HepG2 (cell line): ENCODE data around the gene NARS2. TPM values are rescaled to one million over a fixed set of nuclear protein-coding genes. Genes with fewer than 3 reads are reported as not detected.

Experiments
- DPF2 ChIP-seq: sonication (generic); formaldehyde crosslinking; IDR thresholded peaks from 2 replicates; pipeline ENCODE4 v1.4.0; 2020; ENCODE audit warnings: mild to moderate bottlenecking, low read depth, missing genetic modification reagents, borderline replicate concordance
- ELF1 ChIP-seq: sonication (generic); formaldehyde crosslinking; IDR thresholded peaks from 2 replicates; pipeline ENCODE4 v1.4.0; 2020; ENCODE audit warnings: missing genetic modification reagents
- ELF3 ChIP-seq: IDR thresholded peaks from 2 replicates; pipeline ENCODE4 v1.6.1; 2016; ENCODE audit warnings: missing genetic modification reagents, missing compliant biosample characterization
- HNF1A ChIP-seq, 2 experiments: sonication (generic) in 1 of 2; formaldehyde crosslinking in 1 of 2; IDR thresholded peaks; 2 replicates each; pipeline versions ENCODE4 v1.4.0 to v1.6.1; 2016 to 2020; ENCODE audit warnings: borderline replicate concordance in 1 of 2, low read depth in 1 of 2, mild to moderate bottlenecking in 1 of 2, missing genetic modification reagents in 1 of 2
- IRF2 ChIP-seq: IDR thresholded peaks from 2 replicates; pipeline ENCODE4 v1.6.1; 2018; ENCODE audit warnings: missing genetic modification reagents, missing compliant biosample characterization
- JUNB ChIP-seq: sonication (generic); formaldehyde crosslinking; IDR thresholded peaks from 2 replicates; pipeline ENCODE4 v1.8.0; 2022; ENCODE audit warnings: missing genetic modification reagents, mild to moderate bottlenecking, borderline replicate concordance
- JUND ChIP-seq: sonication (generic); formaldehyde crosslinking; IDR thresholded peaks from 2 replicates; pipeline ENCODE4 v1.8.0; 2022; ENCODE audit warnings: mild to moderate bottlenecking, missing genetic modification reagents
- KDM6A ChIP-seq: IDR thresholded peaks from 2 replicates; pipeline ENCODE4 v1.6.1; 2016; ENCODE audit warnings: low read depth
- KLF11 ChIP-seq: IDR thresholded peaks from 2 replicates; pipeline ENCODE4 v1.6.1; 2016; ENCODE audit warnings: missing compliant biosample characterization
- NAIF1 ChIP-seq: sonication (generic); formaldehyde crosslinking; IDR thresholded peaks from 2 replicates; pipeline ENCODE4 v1.5.0; 2020; ENCODE audit warnings: mild to moderate bottlenecking, missing genetic modification reagents, borderline replicate concordance
- NCOR1 ChIP-seq: fragments of 200-600 bp; sonication (generic); IDR thresholded peaks from 2 replicates; pipeline ENCODE4 v1.7.0; 2017; ENCODE audit warnings: antibody characterized with exemption, low read length, borderline replicate concordance
- SP5 ChIP-seq: IDR thresholded peaks from 2 replicates; pipeline ENCODE4 v1.6.1; 2016; ENCODE audit warnings: low read depth, borderline replicate concordance
- TBX2 ChIP-seq: sonication (generic); formaldehyde crosslinking; IDR thresholded peaks from 2 replicates; pipeline ENCODE4 v1.5.0; 2020; ENCODE audit warnings: missing genetic modification reagents, mild to moderate bottlenecking, borderline replicate concordance
- ZKSCAN8 ChIP-seq: IDR thresholded peaks from 2 replicates; pipeline ENCODE4 v1.6.1; 2016; ENCODE audit warnings: borderline replicate concordance, missing genetic modification reagents, missing compliant biosample characterization
- ZNF264 ChIP-seq: sonication (generic); formaldehyde crosslinking; IDR thresholded peaks from 2 replicates; pipeline ENCODE4 v1.4.0; 2020; ENCODE audit warnings: missing genetic modification reagents
- ZNF331 ChIP-seq: sonication (generic); formaldehyde crosslinking; IDR thresholded peaks from 2 replicates; pipeline ENCODE4 v1.4.0; 2020; ENCODE audit warnings: missing genetic modification reagents
- ZNF614 ChIP-seq: IDR thresholded peaks from 2 replicates; pipeline ENCODE4 v1.6.1; 2018; ENCODE audit warnings: missing biosample characterization, missing genetic modification reagents, inconsistent platforms, borderline replicate concordance
- polyA plus RNA-seq, 8 experiments: library from polyadenylated mRNA; depleted of rRNA in 3 of 8; stranded (reverse) in 7 of 8; unstranded in 1 of 8; fragments of >200 nt; fragmentation: Illumina TruSeq in 4 of 8; extraction: Trizol in 4 of 8; gene quantifications; 2 replicates each; pipeline versions ENCODE4 v1.2.1 to v1.2.3, GENCODE V29; 2011 to 2016; ENCODE audit warnings: low read depth in 4 of 8, missing spikeins in 1 of 8, mixed read lengths in 1 of 8; ENCODE audit not compliant: insufficient read depth in 1 of 8
- total RNA-seq, 5 experiments: library from RNA; depleted of rRNA; stranded (reverse); fragments of >200 nt; fragmentation: Illumina TruSeq; extraction: Trizol; gene quantifications; 2 replicates each; pipeline ENCODE4 v1.2.3, GENCODE V29; 2016; ENCODE audit warnings: low read depth in 1 of 5
- TF ChIP-seq, protein P1 (sequence below): sonication (generic); formaldehyde crosslinking; IDR thresholded peaks from 2 replicates; pipeline ENCODE4 v1.5.1; 2020; ENCODE audit warnings: mild to moderate bottlenecking, missing genetic modification reagents, borderline replicate concordance
- TF ChIP-seq, protein P2 (sequence below): sonication (generic); formaldehyde crosslinking; IDR thresholded peaks from 2 replicates; pipeline ENCODE4 v1.4.0; 2020; ENCODE audit warnings: missing genetic modification reagents, borderline replicate concordance

NARS2 gene
- total and polyA plus RNA-seq, 2 of the 13 experiments (the other 11 are each of a cell fraction or from before 2014, with no cell fraction given): 45.9 to 65.0 TPM

GRCh38 chr11:78601066-78601465, 26.4 kb upstream of the NARS2 start (continued):
- TF ChIP-seq DPF2 (CRISPR knock-in tag): peak; percentile 88
- peak; percentile 57; the same call in 1 of the 2 replicates for TF ChIP-seq ZNF331 (CRISPR knock-in tag)
- TF ChIP-seq JUNB (CRISPR knock-in tag): peak; percentile 56; the same call in 1 of the 2 replicates
- TF ChIP-seq, protein P1, sequence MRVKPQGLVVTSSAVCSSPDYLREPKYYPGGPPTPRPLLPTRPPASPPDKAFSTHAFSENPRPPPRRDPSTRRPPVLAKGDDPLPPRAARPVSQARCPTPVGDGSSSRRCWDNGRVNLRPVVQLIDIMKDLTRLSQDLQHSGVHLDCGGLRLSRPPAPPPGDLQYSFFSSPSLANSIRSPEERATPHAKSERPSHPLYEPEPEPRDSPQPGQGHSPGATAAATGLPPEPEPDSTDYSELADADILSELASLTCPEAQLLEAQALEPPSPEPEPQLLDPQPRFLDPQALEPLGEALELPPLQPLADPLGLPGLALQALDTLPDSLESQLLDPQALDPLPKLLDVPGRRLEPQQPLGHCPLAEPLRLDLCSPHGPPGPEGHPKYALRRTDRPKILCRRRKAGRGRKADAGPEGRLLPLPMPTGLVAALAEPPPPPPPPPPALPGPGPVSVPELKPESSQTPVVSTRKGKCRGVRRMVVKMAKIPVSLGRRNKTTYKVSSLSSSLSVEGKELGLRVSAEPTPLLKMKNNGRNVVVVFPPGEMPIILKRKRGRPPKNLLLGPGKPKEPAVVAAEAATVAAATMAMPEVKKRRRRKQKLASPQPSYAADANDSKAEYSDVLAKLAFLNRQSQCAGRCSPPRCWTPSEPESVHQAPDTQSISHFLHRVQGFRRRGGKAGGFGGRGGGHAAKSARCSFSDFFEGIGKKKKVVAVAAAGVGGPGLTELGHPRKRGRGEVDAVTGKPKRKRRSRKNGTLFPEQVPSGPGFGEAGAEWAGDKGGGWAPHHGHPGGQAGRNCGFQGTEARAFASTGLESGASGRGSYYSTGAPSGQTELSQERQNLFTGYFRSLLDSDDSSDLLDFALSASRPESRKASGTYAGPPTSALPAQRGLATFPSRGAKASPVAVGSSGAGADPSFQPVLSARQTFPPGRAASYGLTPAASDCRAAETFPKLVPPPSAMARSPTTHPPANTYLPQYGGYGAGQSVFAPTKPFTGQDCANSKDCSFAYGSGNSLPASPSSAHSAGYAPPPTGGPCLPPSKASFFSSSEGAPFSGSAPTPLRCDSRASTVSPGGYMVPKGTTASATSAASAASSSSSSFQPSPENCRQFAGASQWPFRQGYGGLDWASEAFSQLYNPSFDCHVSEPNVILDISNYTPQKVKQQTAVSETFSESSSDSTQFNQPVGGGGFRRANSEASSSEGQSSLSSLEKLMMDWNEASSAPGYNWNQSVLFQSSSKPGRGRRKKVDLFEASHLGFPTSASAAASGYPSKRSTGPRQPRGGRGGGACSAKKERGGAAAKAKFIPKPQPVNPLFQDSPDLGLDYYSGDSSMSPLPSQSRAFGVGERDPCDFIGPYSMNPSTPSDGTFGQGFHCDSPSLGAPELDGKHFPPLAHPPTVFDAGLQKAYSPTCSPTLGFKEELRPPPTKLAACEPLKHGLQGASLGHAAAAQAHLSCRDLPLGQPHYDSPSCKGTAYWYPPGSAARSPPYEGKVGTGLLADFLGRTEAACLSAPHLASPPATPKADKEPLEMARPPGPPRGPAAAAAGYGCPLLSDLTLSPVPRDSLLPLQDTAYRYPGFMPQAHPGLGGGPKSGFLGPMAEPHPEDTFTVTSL (CRISPR knock-in tag): peak; percentile 98
- 0 out of 2 replicates have a peak, but pooled peaks have one; percentile 32 for TF ChIP-seq KLF11 (CRISPR knock-in tag)
- TF ChIP-seq IRF2 (CRISPR knock-in tag): peak; percentile 68; the same call in 1 of the 2 replicates
- TF ChIP-seq KDM6A (CRISPR knock-in tag): peak; percentile 56
- TF ChIP-seq, protein P2, sequence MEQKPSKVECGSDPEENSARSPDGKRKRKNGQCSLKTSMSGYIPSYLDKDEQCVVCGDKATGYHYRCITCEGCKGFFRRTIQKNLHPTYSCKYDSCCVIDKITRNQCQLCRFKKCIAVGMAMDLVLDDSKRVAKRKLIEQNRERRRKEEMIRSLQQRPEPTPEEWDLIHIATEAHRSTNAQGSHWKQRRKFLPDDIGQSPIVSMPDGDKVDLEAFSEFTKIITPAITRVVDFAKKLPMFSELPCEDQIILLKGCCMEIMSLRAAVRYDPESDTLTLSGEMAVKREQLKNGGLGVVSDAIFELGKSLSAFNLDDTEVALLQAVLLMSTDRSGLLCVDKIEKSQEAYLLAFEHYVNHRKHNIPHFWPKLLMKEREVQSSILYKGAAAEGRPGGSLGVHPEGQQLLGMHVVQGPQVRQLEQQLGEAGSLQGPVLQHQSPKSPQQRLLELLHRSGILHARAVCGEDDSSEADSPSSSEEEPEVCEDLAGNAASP (CRISPR knock-in tag): peak; percentile 72; the same call in 1 of the 2 replicates
- TF ChIP-seq SP5: 0 out of 2 replicates have a peak, but pooled peaks have one; percentile 17
- TF ChIP-seq TBX2: peak; percentile 83
- TF ChIP-seq ELF3: peak; percentile 78
- peak; percentile 75 for TF ChIP-seq ZNF614 (CRISPR knock-in tag)
- TF ChIP-seq ELF1 (CRISPR knock-in tag): 0 out of 2 replicates have a peak, but pooled peaks have one; percentile 22
- peak; percentile 50; the same call in 1 of the 2 replicates for TF ChIP-seq JUND (CRISPR knock-in tag)
- peak; percentile 78; the same call in 1 of the 2 replicates for TF ChIP-seq ZKSCAN8 (CRISPR knock-in tag)
- TF ChIP-seq HNF1A (IDR thresholded peaks at IDR 0.05; ENCODE audit: low read depth): peak; percentile 76
- TF ChIP-seq HNF1A (CRISPR knock-in tag; IDR thresholded peaks at IDR 0.05; ENCODE audit: borderline replicate concordance): peak; percentile 67; the same call in 1 of the 2 replicates
- peak; percentile 81; the same call in 1 of the 2 replicates for TF ChIP-seq NAIF1 (CRISPR knock-in tag)
- TF ChIP-seq NCOR1: peak; percentile 69
- peak; percentile 80 for TF ChIP-seq ZNF264
